PFSK-1 (cell line): ENCODE measurements around the gene OR2V1.

ENCODE experiments used
- SIN3A ChIP-seq: IDR thresholded peaks from 2 replicates; pipeline ENCODE4 v1.6.1; 2012; ENCODE audit warnings: mild to moderate bottlenecking, low read length, moderate library complexity, borderline replicate concordance; ENCODE audit not compliant: insufficient read depth
- TAF1 ChIP-seq: IDR thresholded peaks from 2 replicates; pipeline ENCODE4 v1.6.1; 2012; ENCODE audit warnings: low read length, control low read depth, borderline replicate concordance; ENCODE audit not compliant: insufficient read depth
- TF ChIP-seq, protein P1 (sequence below), 2 experiments: IDR thresholded peaks; 2 replicates each; pipeline versions ENCODE4 v1.6.1 to v1.8.0; 2011 to 2012; ENCODE audit warnings: low read depth in 2 of 2, low read length in 2 of 2, control low read depth in 1 of 2, inconsistent platforms in 1 of 2, mild to moderate bottlenecking in 1 of 2, moderate library complexity in 1 of 2; ENCODE audit not compliant: insufficient read depth in 1 of 2

DNA sequence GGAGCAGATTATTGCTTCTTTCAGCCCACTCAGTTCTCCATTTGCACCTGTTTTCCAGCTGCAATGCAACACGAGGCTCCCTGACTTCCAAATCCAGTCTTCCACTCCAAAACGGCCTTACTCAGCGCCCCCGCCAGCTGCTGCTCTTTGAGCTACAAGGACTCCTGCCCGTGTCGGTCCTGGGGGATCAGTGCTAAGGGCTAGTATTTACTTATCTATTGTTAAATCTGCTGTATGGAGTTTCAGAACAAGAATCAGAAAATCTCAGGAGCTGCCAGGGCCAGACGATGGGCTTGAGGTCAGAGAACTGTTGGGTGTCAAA, 44.1 kb downstream of the OR2V1 start:
- TF ChIP-seq, protein P1, sequence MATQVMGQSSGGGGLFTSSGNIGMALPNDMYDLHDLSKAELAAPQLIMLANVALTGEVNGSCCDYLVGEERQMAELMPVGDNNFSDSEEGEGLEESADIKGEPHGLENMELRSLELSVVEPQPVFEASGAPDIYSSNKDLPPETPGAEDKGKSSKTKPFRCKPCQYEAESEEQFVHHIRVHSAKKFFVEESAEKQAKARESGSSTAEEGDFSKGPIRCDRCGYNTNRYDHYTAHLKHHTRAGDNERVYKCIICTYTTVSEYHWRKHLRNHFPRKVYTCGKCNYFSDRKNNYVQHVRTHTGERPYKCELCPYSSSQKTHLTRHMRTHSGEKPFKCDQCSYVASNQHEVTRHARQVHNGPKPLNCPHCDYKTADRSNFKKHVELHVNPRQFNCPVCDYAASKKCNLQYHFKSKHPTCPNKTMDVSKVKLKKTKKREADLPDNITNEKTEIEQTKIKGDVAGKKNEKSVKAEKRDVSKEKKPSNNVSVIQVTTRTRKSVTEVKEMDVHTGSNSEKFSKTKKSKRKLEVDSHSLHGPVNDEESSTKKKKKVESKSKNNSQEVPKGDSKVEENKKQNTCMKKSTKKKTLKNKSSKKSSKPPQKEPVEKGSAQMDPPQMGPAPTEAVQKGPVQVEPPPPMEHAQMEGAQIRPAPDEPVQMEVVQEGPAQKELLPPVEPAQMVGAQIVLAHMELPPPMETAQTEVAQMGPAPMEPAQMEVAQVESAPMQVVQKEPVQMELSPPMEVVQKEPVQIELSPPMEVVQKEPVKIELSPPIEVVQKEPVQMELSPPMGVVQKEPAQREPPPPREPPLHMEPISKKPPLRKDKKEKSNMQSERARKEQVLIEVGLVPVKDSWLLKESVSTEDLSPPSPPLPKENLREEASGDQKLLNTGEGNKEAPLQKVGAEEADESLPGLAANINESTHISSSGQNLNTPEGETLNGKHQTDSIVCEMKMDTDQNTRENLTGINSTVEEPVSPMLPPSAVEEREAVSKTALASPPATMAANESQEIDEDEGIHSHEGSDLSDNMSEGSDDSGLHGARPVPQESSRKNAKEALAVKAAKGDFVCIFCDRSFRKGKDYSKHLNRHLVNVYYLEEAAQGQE (IDR thresholded peaks at IDR 0.05; ENCODE audit: insufficient read depth in 1 of 2, low read depth in 2 of 2, low read length in 2 of 2) = no peak
- TF ChIP-seq TAF1 = no peak
- TF ChIP-seq SIN3A = no peak
